Measurements from ENCODE around the gene CRYGS.
"Not testable (repeated sequence)": the region's sequence is repeated elsewhere in the genome, so short reads cannot be mapped to it uniquely, and the experiment has no call there.

Gene CRYGS

DNA sequence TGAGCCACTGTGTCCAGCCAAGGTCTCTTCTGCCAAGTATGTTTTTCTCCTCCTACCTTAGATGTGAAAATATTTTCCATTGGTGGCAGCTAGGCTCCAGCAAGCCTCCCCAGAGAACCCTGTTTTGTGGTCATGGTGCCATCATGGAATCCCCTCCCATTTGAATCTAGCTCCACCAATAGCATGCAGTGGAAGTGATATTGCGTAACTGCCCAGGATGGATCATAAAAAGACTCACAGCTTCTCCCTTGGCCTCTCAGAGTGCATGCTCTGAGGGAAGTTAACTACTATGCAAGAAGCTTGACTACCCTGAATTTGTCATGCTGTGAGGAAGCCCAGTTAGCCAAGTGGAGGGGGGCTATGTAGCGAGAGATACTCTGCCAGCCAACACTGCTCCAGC is 27.5 kb downstream of the CRYGS start:
- DNase-seq = peak; percentile 16

DNA sequence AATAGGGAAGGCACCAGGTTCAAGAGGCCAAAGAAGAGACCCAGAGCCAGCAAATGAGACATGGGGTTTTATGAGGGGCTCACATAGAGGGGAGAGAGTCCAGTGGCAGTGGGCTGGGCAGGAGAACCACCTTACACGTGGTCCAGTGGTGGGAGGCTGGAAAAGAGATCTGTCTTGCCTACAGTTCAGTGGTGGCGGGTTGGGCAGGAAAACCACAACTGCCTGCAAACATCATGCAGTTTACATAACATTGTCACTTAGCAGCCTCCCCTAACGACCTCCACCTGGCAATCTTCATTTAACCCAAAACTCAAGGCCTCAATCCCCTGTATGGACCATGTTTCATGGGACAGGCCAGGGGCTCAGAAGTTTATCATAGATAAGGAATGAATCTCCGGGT is 29.1 kb downstream of the CRYGS start:
- DNase-seq = peak; percentile 22

DNA sequence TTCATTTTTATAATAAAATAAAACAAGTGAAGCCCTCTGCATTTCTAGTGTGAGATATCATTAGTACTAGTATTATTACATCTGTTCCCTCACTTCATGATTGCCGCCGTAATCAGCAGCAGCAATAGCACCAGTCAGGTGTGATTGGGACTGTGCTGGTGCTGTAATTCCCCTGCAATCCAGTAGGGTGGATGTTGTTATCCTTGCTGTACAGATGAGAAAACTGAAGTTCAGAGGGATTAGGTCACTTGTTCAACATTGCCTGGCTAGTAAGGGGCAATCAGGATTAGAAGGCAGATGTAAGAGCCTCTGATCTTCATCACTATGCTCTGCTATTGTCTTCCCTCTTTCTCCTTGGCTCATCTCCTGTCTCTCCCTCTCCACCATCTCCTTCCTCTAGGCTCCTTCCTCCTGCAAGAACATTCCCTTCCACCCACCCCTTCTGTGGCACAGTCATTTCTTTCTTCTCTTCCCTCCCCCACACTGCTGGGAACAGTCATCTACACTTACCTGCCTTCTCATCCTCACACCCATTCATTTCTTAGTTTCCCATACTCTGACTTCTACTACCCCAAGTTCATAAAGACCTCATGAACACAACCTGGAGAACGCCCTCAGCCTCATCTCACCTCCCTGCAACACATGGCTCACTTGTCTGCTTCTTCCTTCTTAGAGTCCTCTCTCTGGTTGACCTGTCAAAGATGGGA is 29.7 kb downstream of the CRYGS start:
- DNase-seq = no peak

DNA sequence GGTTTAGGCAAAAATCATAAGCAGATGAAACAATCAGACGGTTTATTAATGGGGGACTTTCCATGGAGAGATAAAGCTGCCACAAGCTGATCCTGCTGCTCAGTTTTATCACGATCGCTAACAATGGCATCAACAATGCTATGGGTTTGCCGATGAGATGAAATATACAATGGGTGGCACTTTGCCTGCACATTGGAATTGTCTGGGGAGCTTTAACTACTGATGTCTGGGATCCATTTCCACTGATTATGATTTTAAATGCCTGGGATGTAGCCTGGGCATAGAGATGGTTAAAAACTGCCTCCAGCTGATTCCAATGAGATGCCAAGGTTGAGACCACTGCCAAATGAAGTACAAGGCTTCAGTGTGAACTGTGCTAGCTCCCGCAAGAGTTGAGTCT is 30.8 kb downstream of the CRYGS start:
- no peak for DNase-seq

DNA sequence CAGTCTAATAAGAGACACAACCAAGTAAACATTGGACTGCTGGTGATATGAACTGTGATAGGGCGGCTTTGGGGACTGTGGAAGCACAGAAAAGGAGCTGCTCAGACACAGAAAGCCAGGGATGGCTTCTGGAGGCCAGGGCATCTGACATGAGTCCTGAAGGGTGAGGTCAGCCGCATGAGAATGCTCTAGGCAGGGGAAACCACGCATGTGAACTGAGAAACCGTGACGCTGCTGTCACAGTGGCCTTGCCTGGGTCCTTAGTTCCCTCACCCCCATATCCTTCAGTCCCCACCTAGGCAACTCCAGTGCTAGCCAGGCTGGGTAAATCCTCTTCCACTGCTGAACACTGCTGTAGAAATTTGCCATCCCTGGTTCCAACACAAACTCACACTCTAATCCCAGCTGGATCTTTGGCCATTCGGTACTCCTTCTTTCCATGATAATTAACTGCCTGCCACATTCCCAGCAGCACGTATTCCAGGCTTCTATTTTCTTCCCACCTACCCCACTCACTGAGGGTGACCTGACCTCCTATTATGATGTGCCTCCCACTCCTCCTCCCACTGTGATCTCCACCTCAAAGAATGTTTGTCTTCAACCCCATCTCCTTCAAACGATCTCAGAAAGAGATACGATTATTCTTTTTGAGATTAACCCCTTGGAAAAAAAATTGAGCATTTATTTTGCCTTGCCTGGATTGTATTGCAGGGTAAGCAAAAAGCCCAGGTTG is 31.4 kb downstream of the CRYGS start:
- no peak for DNase-seq

DNA sequence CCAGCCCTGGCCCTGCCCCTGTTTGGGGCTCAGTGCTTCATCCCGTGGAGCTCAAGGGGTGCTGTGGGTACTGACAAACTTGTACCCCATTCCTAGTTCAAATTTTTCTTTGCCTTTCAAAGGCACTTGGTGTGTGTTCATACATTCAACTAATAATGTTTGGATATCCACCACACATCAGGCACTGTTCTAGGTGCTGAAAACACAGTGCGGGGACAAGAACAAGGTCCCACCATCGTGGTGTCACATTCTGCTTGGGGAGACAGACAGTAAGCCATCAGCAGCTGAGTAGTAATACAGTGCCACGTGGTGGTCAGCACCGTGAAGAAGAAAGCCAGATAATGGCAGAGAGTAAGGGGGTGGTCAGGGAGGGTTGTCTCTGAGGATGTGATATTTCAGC is 32.5 kb downstream of the CRYGS start:
- no peak for DNase-seq

DNA sequence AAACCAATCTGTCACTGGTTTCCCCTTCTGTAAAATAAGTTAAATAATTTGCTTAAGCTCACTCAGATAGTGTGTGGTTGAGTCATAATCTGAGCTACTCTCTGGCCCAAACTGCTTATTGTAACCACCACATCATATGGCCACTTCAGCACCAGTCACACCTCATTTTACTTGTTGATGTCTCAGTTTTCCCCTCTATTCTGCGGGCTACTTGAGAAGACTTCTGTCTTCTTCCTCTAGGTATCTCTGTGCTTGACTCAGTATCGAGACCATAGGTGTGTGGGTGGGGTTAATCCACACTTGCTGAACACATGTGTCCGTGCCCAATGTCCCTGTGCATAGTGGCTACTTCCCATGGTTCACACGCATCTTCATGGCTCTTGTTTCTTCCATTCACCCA is 32.9 kb downstream of the CRYGS start:
- DNase-seq = no peak

DNA sequence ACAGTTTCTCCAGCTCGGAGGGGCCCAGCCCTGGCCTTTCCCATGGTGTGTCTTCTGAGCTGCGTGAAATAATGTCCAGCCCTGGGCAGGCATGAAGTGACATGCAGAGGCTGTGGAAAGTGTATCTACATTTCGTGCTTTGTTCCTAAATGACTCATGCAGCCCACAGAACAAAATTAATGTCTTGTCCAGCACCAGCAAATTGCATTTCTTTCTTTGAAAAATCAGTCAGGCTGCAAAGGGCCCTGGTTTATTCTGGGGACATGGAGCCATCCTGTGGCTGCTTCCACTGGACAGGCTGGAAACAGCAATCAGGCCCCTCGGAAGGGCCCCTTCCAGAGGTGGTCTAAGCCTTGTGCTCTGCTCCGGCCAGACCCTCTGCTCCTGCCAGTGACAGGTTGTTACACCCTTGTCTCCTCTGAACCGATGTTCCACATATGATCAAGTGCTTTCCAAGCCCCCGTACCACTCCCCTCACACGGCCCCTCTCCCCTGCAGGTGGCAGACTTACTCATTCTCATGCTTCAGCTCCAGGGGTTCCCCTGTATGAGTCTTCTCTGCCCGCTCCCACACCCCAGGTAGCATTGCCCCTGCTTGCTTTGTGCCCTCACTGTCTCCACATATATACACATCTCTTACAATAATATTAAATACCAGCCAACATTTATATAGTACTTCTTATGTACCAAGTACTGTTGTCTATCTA is 33.7 kb downstream of the CRYGS start:
- DNase-seq = no peak

DNA sequence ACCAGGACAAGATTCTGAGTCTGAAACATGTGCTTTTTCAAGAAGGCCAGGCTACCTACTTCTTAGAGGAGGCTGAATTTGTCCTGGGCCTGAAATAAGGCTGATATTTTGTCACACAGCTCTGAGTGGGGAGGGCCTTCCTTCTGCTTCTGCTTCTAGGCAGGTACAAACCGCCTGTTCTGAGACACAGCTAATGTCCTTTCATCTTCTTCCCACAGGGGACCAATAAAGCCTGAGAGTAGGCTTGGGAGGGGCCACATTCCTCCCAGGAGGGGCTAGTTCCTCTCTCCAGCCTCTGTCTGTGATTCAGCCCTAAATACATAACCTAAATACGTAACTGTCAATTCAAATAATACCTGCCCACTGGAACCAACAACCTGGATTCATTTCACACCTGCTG is 34.8 kb downstream of the CRYGS start:
- DNase-seq = no peak

DNA sequence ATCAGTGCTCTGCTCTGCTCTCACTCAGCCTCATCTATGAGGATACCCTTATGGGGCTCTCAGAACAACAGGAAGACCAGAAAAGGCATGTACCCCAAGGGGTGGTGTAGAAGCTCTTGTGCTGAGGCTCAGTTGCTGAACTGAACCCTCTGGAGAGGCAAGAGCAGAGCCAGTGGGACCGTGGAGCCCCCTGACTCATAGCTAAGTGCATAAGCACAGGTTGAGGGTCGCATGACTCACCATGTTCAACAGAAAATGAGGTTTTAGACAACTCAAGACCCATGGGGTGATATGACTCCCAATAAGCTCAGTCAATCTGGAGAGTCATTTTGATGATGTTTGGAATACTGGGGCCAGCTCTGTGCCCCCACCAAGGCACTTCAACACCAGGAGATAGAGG is 37.3 kb downstream of the CRYGS start:
- DNase-seq = no peak

DNA sequence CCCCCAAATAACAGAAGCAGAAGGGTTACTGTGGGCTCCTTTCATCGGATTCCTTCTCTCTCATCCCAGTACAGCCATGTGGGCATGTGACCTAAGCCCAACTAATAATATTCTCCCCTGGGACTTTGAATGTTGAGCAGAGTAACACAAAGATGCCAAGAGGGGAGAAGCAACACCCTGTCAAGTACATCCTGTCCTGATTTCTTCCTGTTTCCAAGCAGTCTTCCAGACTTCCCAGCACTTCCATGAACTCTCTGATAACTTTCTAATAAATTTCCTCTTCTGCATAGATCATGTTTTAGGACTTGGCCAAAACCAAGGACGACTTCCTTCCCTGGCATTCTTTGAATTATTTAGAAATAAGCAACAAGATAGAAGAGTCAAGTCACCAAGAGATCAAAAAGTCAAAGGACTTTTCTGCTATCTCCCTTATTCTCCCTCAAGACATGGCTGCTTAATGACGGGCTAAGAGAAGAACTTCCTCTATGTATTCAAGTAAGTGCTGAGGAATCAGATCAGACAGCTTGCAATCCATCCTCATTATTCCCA is 37.9 kb downstream of the CRYGS start:
- DNase-seq = no peak

DNA sequence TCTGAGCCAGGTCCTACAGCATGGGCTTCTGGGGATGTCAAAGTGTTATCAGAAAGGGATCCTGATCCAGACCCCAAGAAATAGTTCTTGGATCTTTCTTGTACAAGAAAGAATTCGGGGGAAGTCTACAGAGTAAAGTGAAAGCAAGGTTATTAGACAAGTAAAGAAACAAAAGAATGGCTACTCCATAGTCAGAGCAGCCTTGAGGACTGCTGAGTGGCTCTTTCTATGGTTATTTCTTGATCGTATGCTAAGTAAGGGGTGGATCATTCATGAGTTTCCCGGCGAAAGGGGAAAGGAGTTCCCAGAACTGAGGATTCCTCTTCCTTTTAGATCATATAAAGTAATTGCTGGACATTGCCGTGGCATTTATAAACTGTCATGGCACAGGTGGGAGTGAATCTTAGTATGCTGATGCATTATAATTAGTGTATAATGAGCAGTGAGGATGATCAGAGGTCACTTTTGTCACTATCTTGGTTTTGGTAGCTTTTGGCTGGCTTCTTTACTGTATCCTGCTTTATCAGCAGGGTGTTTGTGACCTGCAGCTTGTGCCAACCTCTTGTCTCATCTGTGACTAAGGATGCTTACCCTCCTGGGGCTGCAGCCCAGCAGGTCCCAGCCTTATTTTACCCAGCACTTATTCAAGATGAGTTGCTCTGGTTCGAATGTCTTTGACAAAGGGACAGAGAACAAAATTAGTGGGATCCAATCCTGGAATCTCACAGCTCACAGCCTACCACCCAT is 41.0 kb downstream of the CRYGS start:
- DNase-seq = no peak

DNA sequence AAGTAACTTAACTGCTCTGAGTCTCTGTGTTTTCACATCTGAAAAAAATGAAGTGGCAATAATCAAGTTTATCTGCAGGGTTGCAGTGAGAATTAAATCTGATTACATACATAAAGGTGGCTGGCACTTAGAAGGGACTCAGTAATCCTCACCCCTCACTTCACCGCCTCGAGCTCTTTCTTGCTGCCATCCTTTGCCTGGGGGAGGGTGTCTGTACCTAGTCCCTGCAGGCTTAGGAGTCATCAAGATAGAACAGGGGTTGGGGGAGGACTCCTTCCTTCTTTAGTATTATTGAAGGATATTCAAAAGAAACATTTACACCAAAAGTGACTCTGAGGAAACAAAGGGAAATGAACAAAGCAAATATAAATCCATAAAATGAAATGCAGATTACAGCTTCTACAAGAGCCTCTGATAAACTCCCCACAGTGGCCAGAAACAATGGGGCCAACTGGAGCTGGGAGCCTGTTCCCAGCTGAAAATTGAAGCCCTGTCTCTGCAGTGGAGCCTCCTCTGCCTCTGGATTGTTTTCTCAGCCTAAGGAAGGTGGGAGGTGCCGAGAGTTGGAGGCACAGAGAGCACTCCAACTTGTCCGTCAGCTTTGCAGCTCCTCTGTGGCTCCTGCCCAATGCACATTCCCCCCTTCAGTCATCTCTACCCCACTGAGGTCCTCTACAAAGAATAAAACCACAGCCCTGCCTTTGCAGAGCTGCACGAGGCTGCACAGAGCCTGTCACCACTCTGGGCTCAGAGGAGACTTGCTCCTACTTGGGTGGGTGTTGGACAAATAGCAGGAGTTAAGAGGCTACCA is 41.8 kb downstream of the CRYGS start:
- DNase-seq = no peak

DNA sequence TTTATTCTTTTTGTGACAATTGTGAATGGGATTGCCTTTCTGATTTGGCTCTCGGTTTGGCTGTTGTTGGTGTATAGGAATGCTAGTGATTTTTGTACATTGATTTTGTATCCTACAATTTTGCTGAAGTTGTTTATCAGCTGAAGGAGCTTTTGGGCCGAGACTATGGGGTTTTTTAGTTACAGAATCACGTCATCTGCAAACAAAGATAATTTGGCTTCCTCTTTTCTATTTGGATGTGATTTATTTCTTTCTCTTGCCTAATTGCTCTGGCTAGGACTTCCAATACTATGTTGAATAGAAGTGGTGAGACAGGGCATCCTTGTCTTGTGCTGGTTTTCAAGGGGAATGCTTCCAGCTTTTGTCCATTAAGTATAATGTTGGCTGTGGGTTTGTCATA is 44.2 kb downstream of the CRYGS start:
- DNase-seq = peak; percentile 46

DNA sequence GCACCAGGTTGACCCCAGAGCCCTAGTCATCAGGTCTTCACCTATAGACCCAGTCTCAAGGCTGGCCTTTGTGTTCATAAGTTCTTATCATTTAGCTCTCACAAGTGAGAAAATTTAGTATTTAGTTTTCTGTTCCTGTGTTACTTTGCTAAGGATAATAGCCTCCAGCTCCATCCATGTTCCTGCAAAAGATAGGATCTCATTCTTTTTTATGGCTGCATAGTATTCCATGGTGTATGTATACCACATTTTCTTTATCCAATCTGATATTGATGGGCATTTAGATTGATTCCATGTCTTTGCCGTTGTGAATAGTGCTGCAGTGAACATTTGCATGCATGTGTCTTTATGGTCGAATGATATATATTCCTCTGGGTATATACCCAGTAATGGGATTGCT is 46.2 kb downstream of the CRYGS start:
- not testable (repeated sequence) for DNase-seq

DNA sequence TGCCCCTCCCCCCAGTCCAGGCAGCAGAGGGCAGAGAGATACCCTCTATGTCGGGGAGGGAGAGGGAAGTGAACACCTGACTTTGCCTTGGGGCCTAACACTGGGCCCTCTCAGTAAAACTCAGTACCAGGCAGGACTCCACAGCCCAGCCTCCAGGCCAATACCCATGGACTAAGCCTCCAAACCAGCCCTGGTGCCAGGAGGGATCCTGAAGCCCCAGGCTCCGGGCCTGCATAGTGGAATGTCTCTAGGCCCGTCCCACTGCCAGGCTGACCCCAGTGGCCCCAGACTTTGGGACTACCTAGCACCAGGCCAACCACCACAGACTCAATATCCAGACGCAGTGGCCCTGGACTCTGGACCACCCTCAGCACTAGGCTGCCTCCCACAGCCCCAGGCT is 46.6 kb downstream of the CRYGS start:
- DNase-seq = no peak

DNA sequence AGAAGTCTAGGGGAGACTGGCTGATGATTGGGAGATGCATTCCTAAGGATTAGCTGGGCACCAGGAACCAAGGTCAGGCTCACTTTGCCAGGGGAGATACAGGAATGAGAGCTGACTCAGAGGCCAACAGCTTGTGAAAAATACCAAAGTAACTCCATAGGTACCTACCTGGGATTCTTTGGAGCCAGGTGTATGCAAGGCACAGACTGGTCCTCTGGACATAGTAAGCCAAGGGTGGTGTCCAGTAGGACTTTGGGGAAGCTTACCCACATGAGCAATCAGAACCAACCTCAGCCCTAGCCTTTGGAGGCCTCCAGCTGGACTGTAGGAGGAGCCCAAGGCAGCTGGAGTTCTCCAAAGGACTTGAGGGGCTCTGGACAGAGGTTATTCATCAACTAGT is 47.5 kb downstream of the CRYGS start:
- no peak for DNase-seq

DNA sequence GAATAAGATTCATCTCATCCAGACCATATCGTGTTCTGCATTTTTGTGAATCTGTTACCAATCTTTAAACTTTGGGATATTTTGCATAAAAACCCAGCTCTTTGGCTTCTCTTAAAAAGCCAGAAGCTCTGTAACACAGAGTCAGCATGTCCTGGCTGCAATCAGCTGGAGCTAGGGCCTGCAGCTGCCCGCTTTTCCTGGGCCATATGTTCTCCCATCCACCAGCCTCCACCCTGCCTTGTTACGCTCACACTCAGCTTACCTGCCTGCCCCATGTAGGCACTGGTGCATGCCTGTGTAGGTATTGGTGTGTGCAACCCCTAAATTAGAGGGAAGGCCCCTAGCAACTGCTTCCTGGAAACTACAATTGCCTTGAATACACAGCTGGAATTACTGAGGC is 48.2 kb downstream of the CRYGS start:
- no peak for DNase-seq

DNA sequence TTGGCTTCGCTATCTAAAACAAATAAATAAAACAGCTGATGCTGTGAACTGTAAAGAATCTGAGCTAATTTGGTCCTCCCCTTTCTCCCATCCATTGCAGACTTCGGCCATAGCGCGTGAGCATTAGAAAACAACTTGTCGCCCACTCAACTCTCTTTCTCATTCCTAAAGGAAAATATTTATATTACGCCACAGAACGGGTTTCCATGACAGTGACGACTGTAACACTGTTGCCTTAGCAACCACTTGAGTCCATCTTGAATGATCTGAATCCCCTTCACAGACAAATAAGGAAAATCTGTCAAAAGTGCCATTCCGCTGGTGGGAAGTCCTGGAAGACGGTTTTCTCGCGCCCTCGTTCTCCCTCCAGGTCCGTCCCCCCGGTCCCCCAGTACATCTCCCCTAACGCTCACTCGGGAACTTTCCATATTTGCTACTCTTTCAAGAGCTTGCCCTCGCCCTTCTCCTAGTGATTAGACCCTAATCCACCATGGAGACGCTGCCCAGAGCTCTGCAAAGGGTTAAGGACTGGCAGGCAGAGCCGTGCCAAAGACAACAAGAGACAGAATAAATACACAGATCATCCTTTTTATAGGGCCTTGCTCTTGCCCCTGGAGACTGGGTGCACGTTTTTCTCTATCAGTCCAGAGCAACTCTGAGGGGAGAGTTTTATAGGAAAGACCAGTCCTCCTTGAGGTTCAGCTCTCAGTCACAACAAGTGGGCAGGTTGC is 50.5 kb downstream of the CRYGS start:
- DNase-seq = no peak

DNA sequence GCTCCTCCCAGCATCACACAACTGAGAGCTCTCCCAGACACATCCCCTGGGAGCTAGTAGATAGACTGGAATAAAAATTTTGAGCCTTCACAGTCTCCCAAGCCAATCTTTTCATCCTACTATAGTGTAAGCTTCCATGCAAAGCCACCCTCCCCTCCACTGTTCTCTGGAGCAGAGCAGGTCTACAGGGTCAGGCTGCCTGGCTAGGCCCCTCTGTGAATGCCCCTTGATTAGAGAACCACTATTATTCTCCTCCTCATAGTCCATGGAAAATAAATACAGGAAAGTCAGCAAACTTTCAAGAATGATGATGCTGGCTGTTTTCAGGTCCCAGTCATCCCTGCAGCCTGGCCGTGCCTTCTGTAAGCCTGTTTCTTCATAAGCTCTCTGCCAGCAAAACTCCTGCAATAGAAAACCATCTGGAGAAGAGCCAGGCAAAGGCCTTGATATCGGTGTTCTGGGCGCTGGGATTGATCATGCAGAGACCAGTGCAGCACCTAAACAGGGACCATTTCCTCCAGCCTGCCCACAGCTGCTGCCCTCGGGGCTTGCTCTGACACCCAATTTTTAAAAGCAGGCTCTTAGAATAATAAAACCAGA is 51.7 kb downstream of the CRYGS start:
- DNase-seq = no peak

DNA sequence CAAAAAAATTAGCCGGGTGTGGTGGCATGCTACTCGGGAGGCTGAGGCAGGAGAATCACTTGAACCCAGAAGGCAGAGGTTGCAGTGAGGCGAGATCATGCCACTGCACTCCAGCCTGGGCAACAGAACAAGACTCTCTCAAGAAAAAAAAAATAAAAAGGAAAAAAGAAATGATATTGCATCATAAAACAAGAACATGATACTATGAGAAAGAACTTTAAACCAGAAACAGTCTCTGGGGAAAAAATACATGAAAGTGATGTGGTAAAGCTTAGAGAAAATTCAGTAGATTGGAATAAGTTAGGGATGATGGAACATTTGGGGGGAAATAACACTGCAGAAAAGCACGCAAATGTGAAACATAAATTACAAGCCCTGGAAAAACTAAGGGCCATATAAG is 54.7 kb downstream of the CRYGS start:
- DNase-seq = no peak

All from MV-4-11 (cell line).